NCI-H1436 treated with DMSO at 0.1 percent for 48 hours (cell line): ENCODE data around the gene WWP2.
A peak's percentile ranks its signal among the peaks of the same experiment; 100 is the strongest.

ENCODE experiments used
- DNase-seq: peaks from one replicate; lab custom pipeline; 2025; lab: John Stamatoyannopoulos, UW

The WWP2 gene

DNA sequence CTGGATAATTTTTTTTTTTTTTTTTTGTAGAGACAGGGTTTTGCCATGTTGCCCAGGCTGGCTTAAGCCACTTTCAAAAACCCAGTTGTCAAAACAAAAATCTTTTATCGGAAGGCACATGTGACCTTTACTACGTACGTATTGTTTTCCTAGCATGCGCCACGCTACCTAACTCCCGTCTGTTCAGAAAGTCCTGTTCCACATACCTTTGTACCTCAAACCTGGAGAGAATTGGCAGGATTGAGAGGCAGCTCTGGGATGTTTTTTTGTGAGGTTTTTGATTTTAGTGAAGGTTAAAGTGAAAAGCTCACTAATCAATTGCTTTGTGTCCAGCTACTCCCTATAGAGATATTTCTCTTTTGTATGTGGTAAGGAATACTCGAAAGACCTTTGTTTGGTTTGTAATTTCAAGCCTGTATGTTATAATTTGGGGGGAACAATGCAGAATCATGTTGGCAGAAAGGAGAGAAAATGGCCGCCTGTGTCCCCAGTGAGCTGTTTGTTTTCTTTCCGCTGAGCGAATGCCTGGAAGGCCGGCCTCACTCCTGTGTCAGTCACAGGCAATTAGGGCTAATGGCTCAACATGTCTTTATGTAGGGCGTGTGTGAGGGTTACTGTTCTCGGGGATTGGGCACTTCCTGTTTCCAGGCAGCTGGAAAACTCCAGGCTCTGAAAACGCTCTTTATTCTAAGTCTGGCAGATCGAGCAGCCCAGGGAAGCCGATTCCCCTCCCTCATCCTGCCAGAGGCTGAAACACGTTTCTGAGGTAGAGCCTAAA is 128.2 kb downstream of the WWP2 start:
- DNase-seq = peak; percentile 41

GRCh38 chr16:69890892-69891282 is 128.8 kb downstream of the WWP2 start:
- DNase-seq = no peak

GRCh38 chr16:69892378-69892777 is 130.2 kb downstream of the WWP2 start:
- DNase-seq = no peak

DNA sequence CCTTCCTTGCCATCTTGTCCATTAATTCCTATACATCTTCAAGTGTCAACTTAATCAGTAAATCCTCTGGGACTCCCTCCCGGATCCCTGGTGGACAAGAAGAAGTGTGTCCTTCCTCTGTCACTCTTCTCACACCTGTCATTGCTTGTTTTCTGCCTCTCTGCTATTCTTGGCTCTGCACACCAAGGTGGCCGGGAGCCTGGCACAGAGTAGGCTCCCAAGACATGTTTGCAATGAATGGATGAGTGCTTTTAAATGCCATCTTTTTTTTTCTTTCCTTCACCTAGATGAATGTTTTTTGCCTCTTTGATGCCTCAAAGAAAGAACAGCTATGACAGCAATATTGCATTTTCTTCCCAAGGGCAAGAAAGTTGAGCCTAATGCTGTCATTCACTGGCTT is 131.0 kb downstream of the WWP2 start:
- DNase-seq = no peak

DNA sequence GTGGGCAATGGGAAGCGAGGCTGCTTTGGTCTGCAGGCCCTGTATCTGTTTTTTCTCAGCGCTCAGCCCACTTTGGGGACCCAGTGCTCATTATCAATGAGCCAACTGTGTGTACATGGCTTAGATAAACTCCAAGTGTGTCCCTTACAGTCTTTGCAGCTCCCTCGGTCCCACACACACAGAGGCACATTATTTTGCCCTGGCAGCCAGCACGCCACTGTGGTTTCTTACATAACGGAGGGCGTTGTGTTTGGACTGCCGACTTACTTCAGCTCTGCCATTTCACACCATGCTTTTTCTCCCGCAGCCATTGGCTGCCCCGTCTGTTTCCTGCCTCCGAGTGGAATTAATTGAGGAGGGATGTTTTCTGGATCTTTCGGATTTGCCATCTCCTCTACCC is 132.5 kb downstream of the WWP2 start:
- DNase-seq = no peak

DNA sequence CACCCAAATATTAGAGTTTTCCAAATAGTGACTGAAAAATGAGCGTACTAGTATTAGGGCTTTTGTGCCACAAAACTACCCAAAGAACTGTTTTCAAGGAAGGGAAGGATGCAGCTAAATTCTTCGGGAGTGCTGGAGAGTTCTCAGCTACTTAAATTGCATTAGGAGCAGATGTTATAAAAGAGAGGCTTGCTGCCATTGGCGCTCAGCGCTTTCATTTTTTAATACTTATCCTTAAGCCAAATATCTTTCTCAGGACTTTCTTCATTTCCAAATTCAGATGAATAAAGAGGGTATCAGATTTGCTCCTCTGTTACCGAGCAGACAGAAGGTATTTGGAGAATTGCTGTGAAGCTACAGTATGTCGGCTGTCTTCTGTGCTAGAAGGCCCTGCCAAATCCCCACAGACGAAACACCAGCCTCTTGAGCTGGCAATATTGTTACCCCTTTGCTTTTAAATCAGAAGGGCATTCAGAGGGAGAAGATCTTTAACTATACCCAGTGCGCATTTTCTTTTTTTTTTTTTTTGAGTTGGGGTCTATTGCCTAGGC is 141.8 kb downstream of the WWP2 start:
- DNase-seq = no peak

GRCh38 chr16:69904495-69905170 is 142.5 kb downstream of the WWP2 start:
- no peak for DNase-seq

GRCh38 chr16:69905171-69905555 is 143.0 kb downstream of the WWP2 start:
- no peak for DNase-seq

DNA sequence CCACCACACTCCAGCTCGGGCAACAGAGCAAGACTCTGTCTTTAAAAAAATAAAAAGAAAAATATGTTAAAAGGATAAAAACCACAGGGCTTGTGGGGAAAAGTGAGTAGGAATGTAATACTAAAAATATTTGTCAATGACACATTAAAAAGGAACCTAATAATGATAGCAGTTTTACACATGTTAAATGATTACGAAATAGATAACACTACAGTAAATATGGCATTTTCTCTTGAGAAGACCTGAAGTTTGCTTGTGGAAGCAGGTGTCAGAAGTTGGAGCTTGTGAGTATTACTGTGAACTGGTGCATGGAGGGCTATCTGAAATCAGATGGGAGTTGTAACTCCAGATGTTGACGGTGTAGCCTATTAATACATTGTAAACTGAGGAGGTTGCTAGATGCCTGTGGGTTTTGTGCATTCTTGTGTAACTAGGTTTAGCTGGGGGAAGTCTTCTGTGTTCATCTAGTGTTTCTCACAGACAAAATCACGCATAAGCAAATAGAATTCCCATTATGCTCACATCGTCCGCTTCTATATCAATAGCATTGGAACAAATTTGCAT is 144.8 kb downstream of the WWP2 start:
- DNase-seq = no peak

DNA sequence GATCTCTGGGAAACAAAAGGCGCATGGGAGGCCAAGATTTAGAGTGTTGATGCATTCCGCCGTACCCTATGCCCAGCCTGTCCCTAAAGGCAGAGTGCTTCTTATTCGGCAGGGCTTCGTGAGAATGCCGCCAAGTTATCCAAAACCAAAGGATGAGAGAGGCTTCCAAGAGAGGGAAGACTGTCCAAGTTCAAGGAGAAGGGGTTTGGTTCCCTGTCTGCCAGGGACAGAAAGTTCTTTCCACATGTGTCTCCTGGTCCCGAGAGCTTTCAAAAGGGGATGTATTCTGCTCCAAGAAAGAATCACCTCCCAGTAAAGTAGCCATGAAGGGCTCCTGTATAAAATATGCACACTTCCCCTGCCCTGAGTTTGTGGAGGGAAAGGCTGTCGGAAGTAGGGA is 146.9 kb downstream of the WWP2 start:
- DNase-seq = no peak

GRCh38 chr16:69909760-69910159 is 147.6 kb downstream of the WWP2 start:
- DNase-seq = no peak

DNA sequence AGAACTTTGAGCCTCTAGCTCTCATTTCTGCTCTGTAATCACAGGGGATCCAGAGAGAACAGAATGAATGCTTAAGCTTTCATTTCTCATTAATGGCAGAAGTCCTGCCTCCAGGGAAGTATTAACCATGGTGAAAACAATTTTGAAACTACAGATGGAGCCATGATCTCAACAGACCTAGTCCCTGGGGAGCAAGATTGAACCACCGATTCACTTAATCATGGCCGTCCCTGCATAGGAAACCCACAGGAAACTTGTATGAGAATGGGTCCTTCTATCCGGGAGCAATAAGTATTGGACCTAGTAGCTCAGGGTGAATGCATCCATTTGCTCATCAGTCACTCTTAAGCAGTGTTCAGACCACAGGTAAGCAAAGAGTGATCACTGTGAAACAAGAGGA is 148.8 kb downstream of the WWP2 start:
- DNase-seq = no peak

- DNase-seq = no peak
Measured at GRCh38 chr16:69916462-69916861, 154.3 kb downstream of the WWP2 start.

GRCh38 chr16:69917311-69917710 is 155.2 kb downstream of the WWP2 start:
- no peak for DNase-seq

GRCh38 chr16:69917739-69918138 is 155.6 kb downstream of the WWP2 start:
- no peak for DNase-seq

- DNase-seq = no peak
Measured at GRCh38 chr16:69918241-69918640, 156.1 kb downstream of the WWP2 start.

- DNase-seq = no peak
Measured at GRCh38 chr16:69921127-69921526, 159.0 kb downstream of the WWP2 start.

GRCh38 chr16:69922200-69922599 is 160.1 kb downstream of the WWP2 start:
- no peak for DNase-seq

- no peak for DNase-seq
Measured at GRCh38 chr16:69924041-69924775, 162.1 kb downstream of the WWP2 start.

GRCh38 chr16:69924777-69925191 is 162.7 kb downstream of the WWP2 start:
- no peak for DNase-seq

GRCh38 chr16:69925311-69925710 is 163.2 kb downstream of the WWP2 start:
- no peak for DNase-seq

- no peak for DNase-seq
Measured at GRCh38 chr16:69926241-69926640, 164.1 kb downstream of the WWP2 start.
